Astrocyte (in vitro differentiated cells and primary cell): ENCODE data around the gene CDC14B.

Experiments
- CTCF ChIP-seq: IDR thresholded peaks from 2 replicates; pipeline ENCODE4 v1.5.1; 2011; ENCODE audit warnings: low read depth, mild to moderate bottlenecking, inconsistent platforms, low read length, moderate library complexity; ENCODE audit not compliant: insufficient read depth
- EZH2 ChIP-seq: IDR thresholded peaks from 2 replicates; pipeline ENCODE4 v1.6.1; 2012; ENCODE audit warnings: mild to moderate bottlenecking, low read length, inconsistent platforms; ENCODE audit not compliant: insufficient read depth

- no peak for TF ChIP-seq CTCF
- no peak for TF ChIP-seq EZH2
Measured at GRCh38 chr9:96499257-96499656, 120.4 kb downstream of the CDC14B start.
